Lung microvascular endothelial cell (primary cell): ENCODE results near the gene KIAA0513. TPM values are rescaled to one million over a fixed set of nuclear protein-coding genes. Genes with fewer than 3 reads are reported as not detected.

ENCODE experiments used
- DNase-seq, 2 donors: peaks; one replicate each; pipeline versions ENCODE4 v3.0.0 to v3.0.0-alpha.2; 2010; ENCODE audit warnings: low read depth in 2 of 2
- total RNA-seq: library from RNA; depleted of rRNA; stranded (reverse); fragments of >200 nt; gene quantifications from 2 replicates; pipeline ENCODE4 v1.2.1, GENCODE V29; 2014

The KIAA0513 gene
- total RNA-seq, 1 donor from 2014 or later: 20.8 TPM

GRCh38 chr16:85134076-85134788 lies 106.6 kb downstream of the KIAA0513 start:
- DNase-seq: no peak

- no peak for DNase-seq
Observed at GRCh38 chr16:85134789-85135142, 107.2 kb downstream of the KIAA0513 start.

DNA sequence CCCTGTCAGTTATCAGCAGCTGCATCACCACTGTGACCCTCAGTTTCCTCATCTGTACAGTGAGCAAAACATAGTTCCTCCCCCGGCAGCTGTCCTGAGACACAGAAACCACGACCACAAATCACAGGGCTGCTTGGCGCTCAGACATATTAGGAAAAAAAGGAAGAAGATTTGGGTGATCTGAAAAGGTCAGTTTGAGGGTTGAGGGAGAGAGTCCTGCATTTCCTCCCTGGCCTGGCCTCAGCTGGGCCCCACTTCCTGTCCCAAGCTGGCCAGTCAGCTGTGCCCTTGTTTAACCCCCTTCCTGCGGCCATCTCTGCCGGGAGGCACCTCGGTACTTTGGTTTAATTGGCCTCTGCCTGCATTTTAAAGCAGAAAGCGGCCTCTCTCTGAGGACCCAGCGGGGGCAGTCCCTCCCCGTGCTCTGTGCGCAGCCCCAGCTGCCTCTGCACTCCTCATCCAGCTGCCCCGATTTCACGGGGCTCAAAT lies 108.7 kb downstream of the KIAA0513 start:
- no peak for DNase-seq

- DNase-seq: peak in 1 of 2 donors; percentile 36
Observed at GRCh38 chr16:85136702-85137322, 109.2 kb downstream of the KIAA0513 start.

DNA sequence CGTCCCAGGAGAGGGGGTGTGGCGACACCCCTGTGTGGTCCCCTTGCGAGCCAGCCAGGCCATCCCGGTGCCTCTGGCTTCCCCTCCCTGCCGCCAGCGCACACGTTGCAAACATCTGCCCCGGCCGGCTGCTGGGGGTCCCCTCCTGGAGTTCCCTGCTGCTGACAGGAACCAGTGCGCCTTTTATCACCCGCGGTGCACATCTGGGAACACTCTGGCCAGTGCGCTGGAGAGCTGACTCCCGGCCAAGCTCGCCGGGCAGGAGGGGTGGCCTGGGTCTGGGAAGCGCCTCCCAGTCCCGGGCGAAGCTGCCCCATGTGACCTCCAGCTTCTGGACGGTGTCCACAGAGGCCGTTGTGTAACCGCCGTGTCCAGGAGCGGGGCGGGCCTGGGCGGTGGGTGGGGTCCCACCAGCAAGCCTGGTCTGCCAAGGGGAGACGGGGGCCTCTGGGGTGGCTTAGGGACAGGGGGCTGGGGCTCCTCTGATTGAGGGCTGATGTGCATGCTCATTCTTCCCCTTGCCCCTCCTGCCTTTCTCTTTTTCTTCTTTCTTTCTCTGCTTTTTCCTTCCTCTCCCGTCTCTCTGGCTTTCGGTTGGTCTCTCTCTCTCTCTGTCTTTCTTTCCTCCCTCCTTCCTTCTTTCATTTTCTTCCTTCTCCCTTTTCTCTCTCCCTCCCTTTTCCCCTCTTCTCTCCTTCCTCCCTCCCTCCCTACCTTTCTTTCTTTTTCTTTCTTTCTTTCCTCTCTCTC lies 109.9 kb downstream of the KIAA0513 start:
- DNase-seq: peak; percentile 70 to 88

- DNase-seq: no peak
Observed at GRCh38 chr16:85138073-85138824, 110.7 kb downstream of the KIAA0513 start.

DNA sequence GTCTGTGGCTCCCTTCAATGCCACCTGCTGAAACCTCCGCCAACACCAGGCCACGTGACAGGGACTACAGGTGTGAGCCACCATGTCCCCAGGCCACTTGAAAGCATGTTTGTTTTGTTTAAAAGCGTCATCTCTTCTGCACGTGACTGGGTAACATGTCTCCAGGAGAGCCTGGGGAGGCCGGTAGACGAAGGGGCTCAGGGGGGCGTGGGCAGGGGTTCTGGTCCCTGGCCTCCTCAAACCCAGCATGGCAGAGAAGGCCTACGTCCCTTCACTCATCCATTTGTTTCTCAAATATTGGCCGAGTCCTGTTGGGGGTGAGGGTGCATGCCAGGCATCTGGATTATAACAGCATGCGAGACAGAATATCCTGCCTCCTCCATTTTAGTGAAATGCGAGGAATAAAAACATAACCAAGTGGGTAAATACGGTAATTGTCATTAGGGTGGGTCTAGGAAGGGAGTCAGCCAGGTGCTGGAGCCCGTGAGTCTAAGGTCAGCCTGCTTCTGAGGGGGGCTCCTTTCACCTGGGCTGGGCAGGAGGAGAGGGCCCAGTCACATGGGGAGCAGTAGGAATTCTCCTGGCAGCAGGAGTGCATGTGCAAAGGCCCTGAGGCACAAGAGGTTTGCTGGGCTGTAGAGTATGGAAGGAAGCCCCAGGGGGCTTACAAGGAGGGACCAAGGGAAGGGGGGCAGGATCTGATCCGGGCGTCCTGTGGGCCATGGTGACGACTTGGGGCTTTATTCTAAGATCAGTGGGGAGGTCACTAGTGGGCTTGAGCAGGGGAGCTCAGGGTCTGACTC lies 111.4 kb downstream of the KIAA0513 start:
- no peak for DNase-seq

- DNase-seq: no peak
Observed at GRCh38 chr16:85139881-85140339, 112.3 kb downstream of the KIAA0513 start.

- DNase-seq: no peak
Observed at GRCh38 chr16:85140455-85141012, 112.9 kb downstream of the KIAA0513 start.

DNA sequence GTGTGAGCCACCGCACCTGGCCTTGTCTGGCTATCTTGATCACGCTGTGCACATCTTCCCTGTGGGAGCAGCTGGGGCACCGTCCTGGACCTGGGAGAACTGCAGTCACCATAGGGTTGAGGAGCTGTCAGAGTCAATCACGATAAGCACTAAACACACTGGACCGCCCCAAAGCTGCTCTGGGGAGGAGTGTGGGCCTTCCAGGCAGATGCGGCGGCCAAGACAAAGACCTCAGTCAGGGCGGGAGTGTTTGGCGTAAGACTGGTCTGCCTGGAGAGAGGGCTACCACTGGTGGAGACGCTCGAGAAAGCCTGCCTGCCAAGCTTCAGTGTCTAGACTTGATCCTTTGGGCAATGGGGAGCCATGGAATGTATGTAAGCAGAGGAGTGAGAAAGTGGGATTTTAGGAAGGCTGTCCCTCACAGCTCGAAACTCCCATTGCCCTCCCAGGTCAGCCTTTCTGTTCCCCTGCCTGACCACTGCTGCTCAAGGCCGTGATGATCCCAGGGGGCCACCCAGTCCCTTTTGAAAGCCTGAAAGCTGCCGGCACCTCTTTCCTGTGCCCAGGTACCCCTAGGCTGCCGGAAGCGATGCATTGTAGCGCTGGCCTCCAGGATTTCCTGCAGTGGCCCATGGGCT lies 114.0 kb downstream of the KIAA0513 start:
- no peak for DNase-seq

DNA sequence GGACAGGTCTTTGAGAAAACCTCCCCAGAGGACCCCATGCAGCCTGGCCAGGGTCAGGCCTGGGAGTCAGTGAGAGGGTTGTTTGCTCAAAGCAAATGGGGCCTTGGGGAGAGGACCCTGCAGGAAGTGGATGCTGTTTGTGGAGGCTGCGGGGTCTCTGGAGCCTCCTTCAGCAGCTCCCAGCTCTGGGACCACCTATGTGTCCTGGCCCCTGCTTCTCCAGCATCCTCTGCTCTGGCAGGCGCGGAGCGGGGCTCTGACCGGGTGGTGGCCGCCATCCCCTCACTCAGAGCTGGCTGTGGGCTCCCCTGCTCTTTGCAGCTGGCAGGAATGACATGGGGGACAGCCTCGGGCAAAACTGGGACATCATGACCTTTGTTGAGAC lies 114.5 kb downstream of the KIAA0513 start:
- DNase-seq: no peak

DNA sequence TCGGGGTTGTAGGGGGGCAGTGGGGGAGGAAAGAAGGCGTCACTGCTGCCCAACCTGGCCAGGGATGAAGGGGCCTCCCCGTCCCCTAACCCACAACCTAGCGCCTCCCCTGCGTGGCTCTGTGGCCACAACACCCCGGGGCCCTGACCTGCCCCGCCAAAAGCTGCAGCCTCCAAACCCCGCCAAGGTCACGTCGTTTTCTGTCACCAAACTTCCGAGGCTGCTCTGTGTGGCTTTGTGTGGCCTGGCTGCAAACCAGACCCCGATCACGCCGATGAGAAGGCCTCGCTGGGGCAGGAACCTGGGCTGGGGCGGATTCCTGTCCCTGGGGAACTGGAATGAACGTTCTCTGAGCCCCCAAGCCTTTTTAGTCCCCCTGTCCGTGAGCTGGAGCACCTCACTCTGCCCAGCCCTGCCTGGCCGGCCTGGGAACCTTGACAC lies 115.2 kb downstream of the KIAA0513 start:
- DNase-seq: no peak

Other genes starting within 250 kb of the KIAA0513 start
- gene CRISPLD2, start 207.8 kb upstream of the KIAA0513 start, total RNA-seq: under 0.01 and 0.20 TPM in 2 replicates
- gene ZDHHC7, start 16.3 kb upstream of the KIAA0513 start, total RNA-seq: 27.7 and 32.9 TPM in 2 replicates
- gene CIBAR2, start 84.7 kb downstream of the KIAA0513 start, total RNA-seq: not detected in 2 replicates